K562 (cell line): ENCODE data around the gene DENND6A. TPM values are rescaled to one million over a fixed set of nuclear protein-coding genes. Genes with fewer than 3 reads are reported as not detected.

Experiments
- ATAC-seq: fragments of 200-7000 bp; cut with Tn5 transposase; 3 replicates; pipeline ENCODE4 v1.9.1; 2020; ENCODE audit warnings: moderate library complexity
- BruUV-seq: library from RNA; stranded (reverse); fragments of 400-500 nt; replicated peaks from 2 replicates; lab custom pipeline; 2021; lab: Mats Ljungman, UMichigan
- CTCF ChIA-PET: fragments of 300-600 bp; formaldehyde crosslinking; extraction: SDS; loops from one replicate; lab custom pipeline; 2021; ENCODE audit warnings: low intra/inter-chr PET ratio; lab: Yijun Ruan, JAX
- POLR2A ChIA-PET: fragments of 300-600, 350-650 bp; sonication (Branson Sonifier 250); formaldehyde crosslinking; extraction: SDS; loops from one replicate; lab custom pipeline; 2021; ENCODE audit warnings: antibody characterized with exemption, inconsistent platforms; lab: Yijun Ruan, JAX
- DNase-seq, 4 experiments: peaks; one replicate each; pipeline versions ENCODE4 v3.0.0 to v3.0.0-alpha.2; 2011 to 2018; ENCODE audit warnings: low spot score in 3 of 4, mixed read lengths in 3 of 4; ENCODE audit errors: extremely low read depth in 1 of 4
- FAIRE-seq: peaks from 2 replicates; lab custom pipeline; 2011; peaks lifted over from hg19 to GRCh38; lab: Jason Lieb, UNC
- H2AFZ ChIP-seq: 2 replicates; pipeline ENCODE4 v1.6.0; 2011; ENCODE audit warnings: low read depth, low read length, control low read depth, inconsistent platforms
- H3K27ac ChIP-seq: fragments of 200-600 bp; 3 replicates; pipeline ENCODE4 v1.8.0; 2011; ENCODE audit warnings: low read depth, mild to moderate bottlenecking, control low read depth, inconsistent platforms, low read length, moderate library complexity, mixed read lengths; ENCODE audit errors: extremely low read depth
- H3K27me3 ChIP-seq, 2 experiments: fragments of 300-600 bp in 1 of 2; 2 replicates in 1 of 2; 3 replicates in 1 of 2; pipeline versions ENCODE4 v1.6.0 to v1.8.0; 2011; ENCODE audit warnings: inconsistent platforms in 2 of 2, low read length in 2 of 2, mild to moderate bottlenecking in 1 of 2, mixed read lengths in 1 of 2, moderate library complexity in 1 of 2; ENCODE audit not compliant: control insufficient read depth in 2 of 2, insufficient read depth in 2 of 2
- H3K36me3 ChIP-seq: fragments of 300-600 bp; 3 replicates; pipeline ENCODE4 v1.8.0; 2011; ENCODE audit warnings: mild to moderate bottlenecking, low read length, inconsistent platforms; ENCODE audit not compliant: control insufficient read depth, insufficient read depth
- H3K4me1 ChIP-seq, 2 experiments: fragments of 200-600 bp in 1 of 2; replicated peaks in 1 of 2; 2 replicates in 1 of 2; 3 replicates in 1 of 2; pipeline versions ENCODE4 v1.5.1 to v1.8.0; 2011; ENCODE audit warnings: inconsistent platforms in 2 of 2, low read length in 2 of 2, mild to moderate bottlenecking in 1 of 2, mixed read lengths in 1 of 2, moderate library complexity in 1 of 2; ENCODE audit not compliant: control insufficient read depth in 2 of 2, insufficient read depth in 2 of 2
- H3K4me2 ChIP-seq: 2 replicates; pipeline ENCODE4 v1.6.1; 2011; ENCODE audit warnings: low read length, control low read depth, inconsistent platforms, mixed read lengths; ENCODE audit not compliant: insufficient read depth
- H3K4me3 ChIP-seq: fragments of 200-600 bp; sonication (generic), shearing (Covaris generic); 2 replicates; pipeline ENCODE4 v1.5.1; 2016; ENCODE audit warnings: control low read depth, inconsistent platforms
- H3K79me2 ChIP-seq: fragments of 200-600 bp; 3 replicates; pipeline ENCODE4 v1.8.0; 2011; ENCODE audit warnings: low read length, inconsistent platforms; ENCODE audit not compliant: control insufficient read depth, insufficient read depth
- H3K9ac ChIP-seq, 2 experiments: 2 replicates each; pipeline versions ENCODE4 v1.6.0 to v1.6.1; 2011; ENCODE audit warnings: low read depth in 2 of 2, low read length in 2 of 2, control low read depth in 1 of 2, inconsistent platforms in 1 of 2, mild to moderate bottlenecking in 1 of 2, mixed read lengths in 1 of 2; ENCODE audit not compliant: insufficient read depth in 1 of 2
- H3K9me1 ChIP-seq: one replicate; pipeline ENCODE4 v1.6.0; 2011; ENCODE audit warnings: inconsistent platforms, mild to moderate bottlenecking, low read length, moderate library complexity; ENCODE audit not compliant: control insufficient read depth, insufficient read depth
- H3K9me3 ChIP-seq: replicated peaks from 2 replicates; pipeline ENCODE4 v1.5.1; 2011; ENCODE audit warnings: low read depth, low read length, inconsistent platforms; ENCODE audit not compliant: control insufficient read depth, insufficient read depth
- H4K20me1 ChIP-seq: replicated peaks from 2 replicates; pipeline ENCODE4 v1.6.1; 2011; ENCODE audit warnings: low read length, inconsistent platforms, mixed read lengths; ENCODE audit not compliant: control insufficient read depth, insufficient read depth
- MBD2 ChIP-seq: sonication (generic); IDR thresholded peaks from 2 replicates; pipeline ENCODE4 v1.6.1; 2016; ENCODE audit warnings: low read depth, borderline replicate concordance
- NFYB ChIP-seq: IDR thresholded peaks from 2 replicates; pipeline ENCODE4 v1.6.1; 2011; ENCODE audit warnings: mild to moderate bottlenecking, moderate library complexity; ENCODE audit not compliant: insufficient read length; ENCODE audit errors: extremely low read depth
- NR4A1 ChIP-seq, 2 experiments: fragments of 250-450 bp in 1 of 2; fragments of 450-650 bp in 1 of 2; sonication (Bioruptor Pico) in 1 of 2; IDR thresholded peaks; 2 replicates each; pipeline versions ENCODE4 v1.4.0 to v1.6.1; 2016 to 2020; ENCODE audit warnings: mild to moderate bottlenecking in 2 of 2, missing compliant biosample characterization in 1 of 2, missing genetic modification characterization in 1 of 2, moderate library complexity in 1 of 2
- NRF1 ChIP-seq, 2 experiments: fragments of 450-650 bp; IDR thresholded peaks in 1 of 2; conservative IDR thresholded peaks in 1 of 2; 2 replicates each; pipeline ENCODE4 v1.6.1; 2014; ENCODE audit warnings: mild to moderate bottlenecking in 2 of 2
- POLR2AphosphoS2 ChIP-seq: IDR thresholded peaks from 2 replicates; pipeline ENCODE4 v1.6.1; 2012; ENCODE audit warnings: low read length, improper control_type of control experiment
- RBFOX2 ChIP-seq: fragments of 200-400 bp; formaldehyde crosslinking; IDR thresholded peaks from 2 replicates; pipeline ENCODE4 v1.6.1; 2017; ENCODE audit warnings: low read depth, mild to moderate bottlenecking, low read length, moderate library complexity
- SIN3B ChIP-seq: fragments of 450-650 bp; IDR thresholded peaks from 2 replicates; pipeline ENCODE4 v1.6.1; 2017; ENCODE audit warnings: low read depth, mild to moderate bottlenecking, moderate library complexity
- SNIP1 ChIP-seq: fragments of 450-650 bp; IDR thresholded peaks from 2 replicates; pipeline ENCODE4 v1.7.1; 2017; ENCODE audit warnings: low read depth, mild to moderate bottlenecking
- SNRNP70 ChIP-seq: fragments of 200-400 bp; formaldehyde crosslinking; optimal IDR thresholded peaks from 2 replicates; pipeline ENCODE3; 2017; ENCODE audit warnings: low read depth, low read length
- SRSF7 ChIP-seq: fragments of 200-400 bp; formaldehyde crosslinking; optimal IDR thresholded peaks from 2 replicates; pipeline ENCODE3; 2017; ENCODE audit warnings: mild to moderate bottlenecking, low read depth, low read length
- STAG1 ChIP-seq: sonication (generic); formaldehyde crosslinking; IDR thresholded peaks from 2 replicates; pipeline ENCODE4 v1.5.0; 2020; ENCODE audit warnings: missing genetic modification reagents, borderline replicate concordance
- WGBS: fragments of 100-300 bp; shearing (Covaris generic); methylation state at CpG from one replicate; pipeline ENCODE4 v1.1.6; 2016; ENCODE audit warnings: low coverage, mixed read lengths; ENCODE audit not compliant: insufficient coverage; ENCODE audit errors: missing lambda C conversion rate; 5-methylcytosine and 5-hydroxymethylcytosine counted together
- in situ Hi-C: fragments of 300-500 bp; cut with MboI; formaldehyde crosslinking; loops from 4 replicates; pipeline ENCODE4 v1.15.0; 2018; ENCODE audit warnings: inconsistent platforms, mixed read lengths
- intact Hi-C: fragments of 100-400 bp; cut with micrococcal nuclease; formaldehyde crosslinking; loops from 2 replicates; pipeline ENCODE4 v1.14.2; 2022
- polyA plus RNA-seq, 8 experiments: library from polyadenylated mRNA; depleted of rRNA in 4 of 8; stranded (reverse) in 5 of 8; unstranded in 3 of 8; fragments of >200 nt; fragmentation: Nextera tagmentation in 2 of 8; fragmentation: Illumina TruSeq in 1 of 8; extraction: Ambion mirVana in 2 of 8; extraction: Trizol in 1 of 8; gene quantifications; 2 replicates each; pipeline versions ENCODE4 v1.2.1 to v1.2.3, GENCODE V29; 2011 to 2014; ENCODE audit warnings: inconsistent platforms in 1 of 8, missing spikeins in 1 of 8
- total RNA-seq, 7 experiments: library from RNA; depleted of rRNA in 6 of 7; stranded (reverse); fragments of >200 nt in 6 of 7; fragmentation: Illumina TruSeq in 2 of 7; extraction: Trizol in 2 of 7; gene quantifications; 2 replicates each; pipeline versions ENCODE4 v1.2.1 to v1.2.3, GENCODE V29; 2011 to 2021; ENCODE audit warnings: low replicate concordance in 1 of 7
- TF ChIP-seq, protein P1 (sequence below): fragments of 450-650 bp; formaldehyde crosslinking; IDR thresholded peaks from 2 replicates; pipeline ENCODE4 v1.4.0; 2022; ENCODE audit warnings: missing genetic modification characterization
- TF ChIP-seq, protein P2 (sequence below): fragments of 450-650 bp; IDR thresholded peaks from 2 replicates; pipeline ENCODE4 v1.7.0; 2016; ENCODE audit warnings: borderline replicate concordance
- TF ChIP-seq, protein P3 (sequence below): fragments of 250-450 bp; sonication (Bioruptor Pico); IDR thresholded peaks from 2 replicates; pipeline ENCODE4 v1.9.0; 2021; ENCODE audit warnings: mild to moderate bottlenecking, inconsistent platforms

DENND6A gene
- total and polyA plus RNA-seq, 9 of the 15 experiments (the other 6 are each of a cell fraction or from before 2014, with no cell fraction given): 1.5 to 12.7 (median 7.1) TPM

DNA sequence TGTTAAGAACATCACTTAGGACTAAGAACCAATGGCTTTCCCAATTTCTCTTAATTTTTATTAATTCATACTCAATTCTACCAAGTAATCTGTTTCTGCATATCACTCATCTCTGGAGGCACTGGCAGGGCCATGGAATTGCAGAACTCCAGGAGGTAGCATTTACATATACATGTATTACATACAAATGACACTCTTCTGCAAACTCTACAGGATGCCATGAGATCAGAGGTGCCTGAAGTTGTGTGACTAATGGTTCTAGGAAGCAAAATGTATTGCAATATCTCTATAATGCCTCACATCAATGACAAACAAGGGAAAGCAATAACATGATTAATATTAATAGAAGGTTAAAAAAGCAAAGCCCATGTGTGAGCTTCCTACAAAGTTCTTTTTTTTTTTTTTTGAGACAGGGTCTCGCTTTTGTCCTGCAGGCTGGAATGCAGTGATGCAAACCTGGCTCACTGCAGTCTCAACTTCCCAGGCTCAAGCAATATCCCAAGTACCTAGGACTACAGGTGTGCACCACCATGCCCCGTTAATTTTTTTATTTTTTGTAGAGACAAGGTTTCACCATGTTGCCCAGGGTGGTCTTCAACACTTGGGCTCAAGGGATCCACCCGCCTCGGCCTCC lies 33.0 kb downstream of the DENND6A start:
- no peaks in the 10 kb centered on the region for H3K27me3 ChIP-seq
- CTCF ChIA-PET: no interaction called here
- POLR2A ChIA-PET: no interaction called here
- H3K27ac ChIP-seq: no peak overlapping the region
- H4K20me1 ChIP-seq: no peaks in the 10 kb centered on the region
- H3K4me3 ChIP-seq: no peak overlapping the region
- FAIRE-seq: no peak
- no peak overlapping the region for H3K4me2 ChIP-seq
- TF ChIP-seq MBD2 (no peak), SNIP1 (no peak), RBFOX2 (no peak), NRF1 (conservative IDR thresholded peaks at IDR 0.05 in 1 of 2, IDR thresholded peaks at IDR 0.05 in 1 of 2) (no peak), NR4A1 (CRISPR knock-in tag; IDR thresholded peaks at IDR 0.05) (no peak), NR4A1 (tag; IDR thresholded peaks at IDR 0.05) (no peak), SNRNP70 (no peak), SIN3B (no peak), SRSF7 (no peak), NFYB (no peak), POLR2AphosphoS2 (no peak), STAG1 (CRISPR knock-in tag) (no peak)
- TF ChIP-seq, protein P1, sequence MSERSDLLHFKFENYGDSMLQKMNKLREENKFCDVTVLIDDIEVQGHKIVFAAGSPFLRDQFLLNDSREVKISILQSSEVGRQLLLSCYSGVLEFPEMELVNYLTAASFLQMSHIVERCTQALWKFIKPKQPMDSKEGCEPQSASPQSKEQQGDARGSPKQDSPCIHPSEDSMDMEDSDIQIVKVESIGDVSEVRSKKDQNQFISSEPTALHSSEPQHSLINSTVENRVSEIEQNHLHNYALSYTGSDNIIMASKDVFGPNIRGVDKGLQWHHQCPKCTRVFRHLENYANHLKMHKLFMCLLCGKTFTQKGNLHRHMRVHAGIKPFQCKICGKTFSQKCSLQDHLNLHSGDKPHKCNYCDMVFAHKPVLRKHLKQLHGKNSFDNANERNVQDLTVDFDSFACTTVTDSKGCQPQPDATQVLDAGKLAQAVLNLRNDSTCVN: no peak
- TF ChIP-seq, protein P2, sequence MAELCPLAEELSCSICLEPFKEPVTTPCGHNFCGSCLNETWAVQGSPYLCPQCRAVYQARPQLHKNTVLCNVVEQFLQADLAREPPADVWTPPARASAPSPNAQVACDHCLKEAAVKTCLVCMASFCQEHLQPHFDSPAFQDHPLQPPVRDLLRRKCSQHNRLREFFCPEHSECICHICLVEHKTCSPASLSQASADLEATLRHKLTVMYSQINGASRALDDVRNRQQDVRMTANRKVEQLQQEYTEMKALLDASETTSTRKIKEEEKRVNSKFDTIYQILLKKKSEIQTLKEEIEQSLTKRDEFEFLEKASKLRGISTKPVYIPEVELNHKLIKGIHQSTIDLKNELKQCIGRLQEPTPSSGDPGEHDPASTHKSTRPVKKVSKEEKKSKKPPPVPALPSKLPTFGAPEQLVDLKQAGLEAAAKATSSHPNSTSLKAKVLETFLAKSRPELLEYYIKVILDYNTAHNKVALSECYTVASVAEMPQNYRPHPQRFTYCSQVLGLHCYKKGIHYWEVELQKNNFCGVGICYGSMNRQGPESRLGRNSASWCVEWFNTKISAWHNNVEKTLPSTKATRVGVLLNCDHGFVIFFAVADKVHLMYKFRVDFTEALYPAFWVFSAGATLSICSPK: no peak
- TF ChIP-seq, protein P3, sequence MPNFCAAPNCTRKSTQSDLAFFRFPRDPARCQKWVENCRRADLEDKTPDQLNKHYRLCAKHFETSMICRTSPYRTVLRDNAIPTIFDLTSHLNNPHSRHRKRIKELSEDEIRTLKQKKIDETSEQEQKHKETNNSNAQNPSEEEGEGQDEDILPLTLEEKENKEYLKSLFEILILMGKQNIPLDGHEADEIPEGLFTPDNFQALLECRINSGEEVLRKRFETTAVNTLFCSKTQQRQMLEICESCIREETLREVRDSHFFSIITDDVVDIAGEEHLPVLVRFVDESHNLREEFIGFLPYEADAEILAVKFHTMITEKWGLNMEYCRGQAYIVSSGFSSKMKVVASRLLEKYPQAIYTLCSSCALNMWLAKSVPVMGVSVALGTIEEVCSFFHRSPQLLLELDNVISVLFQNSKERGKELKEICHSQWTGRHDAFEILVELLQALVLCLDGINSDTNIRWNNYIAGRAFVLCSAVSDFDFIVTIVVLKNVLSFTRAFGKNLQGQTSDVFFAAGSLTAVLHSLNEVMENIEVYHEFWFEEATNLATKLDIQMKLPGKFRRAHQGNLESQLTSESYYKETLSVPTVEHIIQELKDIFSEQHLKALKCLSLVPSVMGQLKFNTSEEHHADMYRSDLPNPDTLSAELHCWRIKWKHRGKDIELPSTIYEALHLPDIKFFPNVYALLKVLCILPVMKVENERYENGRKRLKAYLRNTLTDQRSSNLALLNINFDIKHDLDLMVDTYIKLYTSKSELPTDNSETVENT (CRISPR knock-in tag): no peak
- no TSS peak for BruUV-seq
- H2AFZ ChIP-seq: no peak overlapping the region
- H3K79me2 ChIP-seq: no peaks in the 10 kb centered on the region
- intact Hi-C loops: no loop called here
- peaks cover 14% of the 10 kb centered on the region; the same call in 2 of the 3 replicates for H3K36me3 ChIP-seq
- 90% methylated on average over 3 of the region's 4 CpGs for WGBS
- ATAC-seq: no peak
- H3K9me1 ChIP-seq: no peaks in the 10 kb centered on the region
- H3K9ac ChIP-seq: no peak overlapping the region
- in situ Hi-C loops: no loop called here
- DNase-seq: no peak
- H3K4me1 ChIP-seq: no peaks in the 10 kb centered on the region
- H3K9me3 ChIP-seq: no peaks in the 10 kb centered on the region
